IPS-18c (cell line): Measurements from ENCODE around the gene ACTR1A.
A peak's percentile ranks its signal among the peaks of the same experiment; 100 is the strongest.
"Not testable (repeated sequence)": the region's sequence is repeated elsewhere in the genome, so short reads cannot be mapped to it uniquely, and the experiment has no call there.

Experiments
- H3K4me3 ChIP-seq: 2 replicates; pipeline ENCODE4 v1.7.0; 2013; ENCODE audit warnings: low read depth, mild to moderate bottlenecking, low read length, moderate library complexity; ENCODE audit not compliant: insufficient read depth
- H3K9me3 ChIP-seq: one replicate; pipeline ENCODE4 v1.6.1; 2013; ENCODE audit warnings: mild to moderate bottlenecking, low read length, moderate library complexity; ENCODE audit not compliant: control insufficient read depth, insufficient read depth

ACTR1A gene

GRCh38 chr10:102501201-102502028 is 1.1 kb downstream of the ACTR1A start:
- H3K4me3 ChIP-seq, result peak overlapping the region; percentile 62

GRCh38 chr10:102500686-102501085 is 1.8 kb downstream of the ACTR1A start:
- not testable (repeated sequence) for H3K4me3 ChIP-seq

More at GRCh38 chr10:102501201-102502028, 1.1 kb downstream of the ACTR1A start:
- no peaks in the 10 kb centered on the region for H3K9me3 ChIP-seq

GRCh38 chr10:102499356-102499755 is 3.2 kb downstream of the ACTR1A start:
- Histone ChIP-seq H3K4me3 (no peak overlapping the region), H3K9me3 (no peaks in the 10 kb centered on the region)

More at GRCh38 chr10:102500686-102501085, 1.8 kb downstream of the ACTR1A start:
- H3K9me3 ChIP-seq, result not testable (repeated sequence)

GRCh38 chr10:102497545-102497944 is 5.0 kb downstream of the ACTR1A start:
- no peak overlapping the region for H3K4me3 ChIP-seq
- no peaks in the 10 kb centered on the region for H3K9me3 ChIP-seq

GRCh38 chr10:102493771-102494170 is 8.7 kb downstream of the ACTR1A start:
- Histone ChIP-seq H3K9me3 (no peaks in the 10 kb centered on the region), H3K4me3 (no peak overlapping the region)

GRCh38 chr10:102492983-102493382 is 9.5 kb downstream of the ACTR1A start:
- Histone ChIP-seq H3K9me3 (no peaks in the 10 kb centered on the region), H3K4me3 (no peak overlapping the region)

- H3K4me3 ChIP-seq, result no peak overlapping the region
- no peaks in the 10 kb centered on the region for H3K9me3 ChIP-seq
Measured at GRCh38 chr10:102492344-102492939, 10.1 kb downstream of the ACTR1A start.

GRCh38 chr10:102491136-102491535 is 11.4 kb downstream of the ACTR1A start:
- H3K9me3 ChIP-seq, result no peaks in the 10 kb centered on the region
- no peak overlapping the region for H3K4me3 ChIP-seq

- H3K4me3 ChIP-seq, result no peak overlapping the region
- peaks cover 2% of the 10 kb centered on the region for H3K9me3 ChIP-seq
Measured at GRCh38 chr10:102485093-102485784, 17.3 kb downstream of the ACTR1A start.

- Histone ChIP-seq H3K9me3 (peaks cover 2% of the 10 kb centered on the region), H3K4me3 (no peak overlapping the region)
Measured at GRCh38 chr10:102484021-102484420, 18.5 kb downstream of the ACTR1A start.

GRCh38 chr10:102480396-102480795 is 22.1 kb downstream of the ACTR1A start:
- Histone ChIP-seq H3K9me3 (peaks cover 2% of the 10 kb centered on the region), H3K4me3 (no peak overlapping the region)

- Histone ChIP-seq H3K9me3 (peaks cover 2% of the 10 kb centered on the region), H3K4me3 (no peak overlapping the region)
Measured at GRCh38 chr10:102479651-102480050, 22.9 kb downstream of the ACTR1A start.

- no peaks in the 10 kb centered on the region for H3K9me3 ChIP-seq
- no peak overlapping the region for H3K4me3 ChIP-seq
Measured at GRCh38 chr10:102476466-102477141, 25.9 kb downstream of the ACTR1A start.

GRCh38 chr10:102475451-102476040 is 27.0 kb downstream of the ACTR1A start:
- Histone ChIP-seq H3K4me3 (no peak overlapping the region), H3K9me3 (no peaks in the 10 kb centered on the region)

GRCh38 chr10:102473445-102474331 is 28.8 kb downstream of the ACTR1A start:
- Histone ChIP-seq H3K4me3 (no peak overlapping the region), H3K9me3 (no peaks in the 10 kb centered on the region)
